ENCODE measurements around the gene CPXM1. TPM values are rescaled to one million over a fixed set of nuclear protein-coding genes. Genes with fewer than 3 reads are reported as not detected.

The CPXM1 gene
- total and polyA plus RNA-seq, 2 experiments from 2014 or later, result 0.08 TPM; not detected in 1

GRCh38 chr20:2829376-2829775 is 28.9 kb upstream of the CPXM1 start:
- no peaks in the 10 kb centered on the region for H3K36me3 ChIP-seq (ENCODE audit: low read depth)
- H3K9me3 ChIP-seq (ENCODE audit: low read depth), result no peaks in the 10 kb centered on the region
- H4K20me1 ChIP-seq (ENCODE audit: insufficient read depth), result no peaks in the 10 kb centered on the region
- peaks cover 9% of the 10 kb centered on the region; the same call in 1 of the 2 replicates for H3K4me1 ChIP-seq (ENCODE audit: insufficient read depth)
- WGBS, 2 experiments (ENCODE audit: low coverage in 1 of 2, low lambda C conversion rate in 2 of 2, missing lambda C conversion rate in 2 of 2), result 32 to 46% methylated on average over 6 of the region's 6 CpGs
- H3K27me3 ChIP-seq (replicated peaks; ENCODE audit: insufficient read depth), result no peaks in the 10 kb centered on the region
- no peak overlapping the region for H3K4me3 ChIP-seq
- in situ Hi-C loops (cut with MboI), result no loop called here
- no peaks in the 10 kb centered on the region for H3K79me2 ChIP-seq (ENCODE audit: insufficient read depth)
- H3K9ac ChIP-seq, result no peak overlapping the region
- H3K9me2 ChIP-seq (ENCODE audit: insufficient read depth), result no peaks in the 10 kb centered on the region
- H3K27ac ChIP-seq, result no peak overlapping the region
- no peak for TF ChIP-seq EZH2phosphoT487 (IDR thresholded peaks at IDR 0.05; ENCODE audit: insufficient read depth, low read depth)
- TF ChIP-seq EZH2 (IDR thresholded peaks at IDR 0.05; ENCODE audit: insufficient read depth, poor library complexity, severe bottlenecking), result no peak
- H2AFZ ChIP-seq, result no peak overlapping the region
- peaks cover 19% of the 10 kb centered on the region for H3F3A ChIP-seq (ENCODE audit: insufficient read depth)
- no peak overlapping the region for H3K4me2 ChIP-seq (ENCODE audit: unreplicated experiment)
- DNase-seq, result no peak

GRCh38 chr20:2826655-2827054 is 26.2 kb upstream of the CPXM1 start:
- no peak for DNase-seq
- 75 to 77% methylated on average over 4 of the region's 4 CpGs for WGBS, 2 experiments (ENCODE audit: low coverage in 1 of 2, low lambda C conversion rate in 2 of 2, missing lambda C conversion rate in 2 of 2)
- in situ Hi-C loops (cut with MboI), result no loop called here
- no peaks in the 10 kb centered on the region for H3K36me3 ChIP-seq (ENCODE audit: low read depth)
- no peaks in the 10 kb centered on the region for H3K79me2 ChIP-seq (ENCODE audit: insufficient read depth)
- peaks cover 2% of the 10 kb centered on the region; the same call in 1 of the 2 replicates for H3F3A ChIP-seq (ENCODE audit: insufficient read depth)
- no peak overlapping the region for H3K4me3 ChIP-seq
- H3K27me3 ChIP-seq (replicated peaks; ENCODE audit: insufficient read depth), result peaks cover 1% of the 10 kb centered on the region
- no peak for TF ChIP-seq EZH2 (IDR thresholded peaks at IDR 0.05; ENCODE audit: insufficient read depth, poor library complexity, severe bottlenecking)
- no peak for TF ChIP-seq EZH2phosphoT487 (IDR thresholded peaks at IDR 0.05; ENCODE audit: insufficient read depth, low read depth)
- H3K4me2 ChIP-seq (ENCODE audit: unreplicated experiment), result no peak overlapping the region
- no peak overlapping the region for H3K9ac ChIP-seq
- H3K9me2 ChIP-seq (ENCODE audit: insufficient read depth), result no peaks in the 10 kb centered on the region
- H3K9me3 ChIP-seq (ENCODE audit: low read depth), result no peaks in the 10 kb centered on the region
- peaks cover 1% of the 10 kb centered on the region; the same call in 1 of the 2 replicates for H3K4me1 ChIP-seq (ENCODE audit: insufficient read depth)
- no peak overlapping the region for H2AFZ ChIP-seq
- no peak overlapping the region for H3K27ac ChIP-seq
- no peaks in the 10 kb centered on the region for H4K20me1 ChIP-seq (ENCODE audit: insufficient read depth)

- no peak for TF ChIP-seq EZH2phosphoT487 (IDR thresholded peaks at IDR 0.05; ENCODE audit: insufficient read depth, low read depth)
- TF ChIP-seq EZH2 (IDR thresholded peaks at IDR 0.05; ENCODE audit: insufficient read depth, poor library complexity, severe bottlenecking), result no peak
- DNase-seq, result no peak
Measured at GRCh38 chr20:2825761-2826160, 25.3 kb upstream of the CPXM1 start.

GRCh38 chr20:2822073-2822472 is 21.6 kb upstream of the CPXM1 start:
- peaks cover 18% of the 10 kb centered on the region for H3K27me3 ChIP-seq (replicated peaks; ENCODE audit: insufficient read depth)
- no peak overlapping the region for H2AFZ ChIP-seq
- in situ Hi-C loops (cut with MboI), result no loop called here
- H3K4me3 ChIP-seq, result no peak overlapping the region
- no peaks in the 10 kb centered on the region for H3K9me3 ChIP-seq (ENCODE audit: low read depth)
- no peaks in the 10 kb centered on the region for H4K20me1 ChIP-seq (ENCODE audit: insufficient read depth)
- no peaks in the 10 kb centered on the region for H3K4me1 ChIP-seq (ENCODE audit: insufficient read depth)
- H3K9ac ChIP-seq, result no peak overlapping the region
- 0 out of 2 replicates have a peak, but pooled peaks cover 7% of the 10 kb centered on the region for H3F3A ChIP-seq (ENCODE audit: insufficient read depth)
- no peaks in the 10 kb centered on the region for H3K9me2 ChIP-seq (ENCODE audit: insufficient read depth)
- H3K36me3 ChIP-seq (ENCODE audit: low read depth), result no peaks in the 10 kb centered on the region
- 0 to 4% methylated on average over 3 to 5 of the region's 5 CpGs for WGBS, 2 experiments (ENCODE audit: low coverage in 1 of 2, low lambda C conversion rate in 2 of 2, missing lambda C conversion rate in 2 of 2)
- TF ChIP-seq EZH2 (IDR thresholded peaks at IDR 0.05; ENCODE audit: insufficient read depth, poor library complexity, severe bottlenecking), result no peak
- no peak for TF ChIP-seq EZH2phosphoT487 (IDR thresholded peaks at IDR 0.05; ENCODE audit: insufficient read depth, low read depth)
- H3K27ac ChIP-seq, result no peak overlapping the region
- H3K79me2 ChIP-seq (ENCODE audit: insufficient read depth), result no peaks in the 10 kb centered on the region
- peak overlapping the region; percentile 34 for H3K4me2 ChIP-seq (ENCODE audit: unreplicated experiment)
- peak; percentile 30 for DNase-seq

More at GRCh38 chr20:2825761-2826160, 25.3 kb upstream of the CPXM1 start:
- Histone ChIP-seq H3K9me2 (ENCODE audit: insufficient read depth) (no peaks in the 10 kb centered on the region), H3K9ac (no peak overlapping the region), H3K27me3 (replicated peaks; ENCODE audit: insufficient read depth) (peaks cover 8% of the 10 kb centered on the region), H2AFZ (no peak overlapping the region), H3K4me2 (ENCODE audit: unreplicated experiment) (no peak overlapping the region), H3K36me3 (ENCODE audit: low read depth) (no peaks in the 10 kb centered on the region), H3K9me3 (ENCODE audit: low read depth) (no peaks in the 10 kb centered on the region), H4K20me1 (ENCODE audit: insufficient read depth) (no peaks in the 10 kb centered on the region), H3K79me2 (ENCODE audit: insufficient read depth) (no peaks in the 10 kb centered on the region), H3K4me1 (ENCODE audit: insufficient read depth) (no peaks in the 10 kb centered on the region), H3K4me3 (no peak overlapping the region), H3K27ac (no peak overlapping the region), H3F3A (ENCODE audit: insufficient read depth) (no peaks in the 10 kb centered on the region)
- WGBS, 2 experiments (ENCODE audit: low coverage in 1 of 2, low lambda C conversion rate in 2 of 2, missing lambda C conversion rate in 2 of 2), result 93 to 96% methylated on average over 2 of the region's 2 CpGs
- in situ Hi-C loops (cut with MboI), result no loop called here
